HepG2 (cell line): Measurements from ENCODE around the gene MRFAP1. TPM values are rescaled to one million over a fixed set of nuclear protein-coding genes. Genes with fewer than 3 reads are reported as not detected.

Experiments used
- ATM ChIP-seq: fragments of 450-650 bp; IDR thresholded peaks from 2 replicates; pipeline ENCODE4 v1.7.1; 2017; ENCODE audit warnings: mild to moderate bottlenecking, borderline replicate concordance
- BCL6 ChIP-seq: IDR thresholded peaks from 2 replicates; pipeline ENCODE4 v1.6.1; 2016; ENCODE audit warnings: missing genetic modification reagents, missing compliant biosample characterization
- BRD4 ChIP-seq: sonication (generic); formaldehyde crosslinking; IDR thresholded peaks from 2 replicates; pipeline ENCODE4 v1.4.0; 2020; ENCODE audit warnings: missing genetic modification reagents
- CCDC6 ChIP-seq: sonication (generic); formaldehyde crosslinking; IDR thresholded peaks from 2 replicates; pipeline ENCODE4 v1.8.1; 2022; ENCODE audit warnings: mild to moderate bottlenecking, missing genetic modification reagents, moderate library complexity
- CENPX ChIP-seq: sonication (generic); formaldehyde crosslinking; IDR thresholded peaks from 2 replicates; pipeline ENCODE4 v1.9.0; 2021; ENCODE audit warnings: mild to moderate bottlenecking, missing genetic modification reagents, moderate library complexity
- DMAP1 ChIP-seq: IDR thresholded peaks from 2 replicates; pipeline ENCODE4 v1.6.1; 2016
- ELF1 ChIP-seq: sonication (generic); formaldehyde crosslinking; IDR thresholded peaks from 2 replicates; pipeline ENCODE4 v1.4.0; 2020; ENCODE audit warnings: missing genetic modification reagents
- EZH2 ChIP-seq: conservative IDR thresholded peaks from 2 replicates; pipeline ENCODE4 v1.6.1; 2012; ENCODE audit warnings: mild to moderate bottlenecking, low read depth, low read length, moderate library complexity
- FOXK2 ChIP-seq: fragments of 450-650 bp; IDR thresholded peaks from 2 replicates; pipeline ENCODE4 v1.6.1; 2016
- HNF4G ChIP-seq, 2 experiments: sonication (generic) in 1 of 2; formaldehyde crosslinking in 1 of 2; IDR thresholded peaks; 2 replicates each; pipeline versions ENCODE4 v1.4.0 to v1.6.1; 2011 to 2020; ENCODE audit warnings: borderline replicate concordance in 2 of 2, low read depth in 2 of 2, mild to moderate bottlenecking in 2 of 2, low read length in 1 of 2, missing genetic modification reagents in 1 of 2, moderate library complexity in 1 of 2
- HOXA5 ChIP-seq: sonication (generic); formaldehyde crosslinking; IDR thresholded peaks from 2 replicates; pipeline ENCODE4 v1.4.0; 2020; ENCODE audit warnings: missing genetic modification reagents
- JUNB ChIP-seq: sonication (generic); formaldehyde crosslinking; IDR thresholded peaks from 2 replicates; pipeline ENCODE4 v1.8.0; 2022; ENCODE audit warnings: missing genetic modification reagents, mild to moderate bottlenecking, borderline replicate concordance
- KLF15 ChIP-seq: sonication (generic); formaldehyde crosslinking; IDR thresholded peaks from 2 replicates; pipeline ENCODE4 v1.8.1; 2023; ENCODE audit warnings: borderline replicate concordance, mild to moderate bottlenecking, inconsistent platforms, missing genetic modification reagents, mixed read lengths
- KLF16 ChIP-seq, 2 experiments: sonication (generic) in 1 of 2; formaldehyde crosslinking in 1 of 2; IDR thresholded peaks; 2 replicates each; pipeline versions ENCODE4 v1.6.1 to v1.8.0; 2016 to 2023; ENCODE audit warnings: missing genetic modification reagents in 2 of 2, missing compliant biosample characterization in 1 of 2
- KLF6 ChIP-seq: IDR thresholded peaks from 2 replicates; pipeline ENCODE4 v1.8.0; 2016; ENCODE audit warnings: missing biosample characterization, missing genetic modification reagents
- RXRB ChIP-seq: IDR thresholded peaks from 2 replicates; pipeline ENCODE4 v1.6.1; 2016; ENCODE audit warnings: borderline replicate concordance, missing genetic modification reagents, missing compliant biosample characterization
- SUZ12 ChIP-seq: fragments of 150-350 bp; IDR thresholded peaks from 2 replicates; pipeline ENCODE4 v1.6.1; 2014; ENCODE audit warnings: low read depth, low read length
- YEATS2 ChIP-seq: sonication (generic); formaldehyde crosslinking; IDR thresholded peaks from 2 replicates; pipeline ENCODE4 v1.4.0; 2020; ENCODE audit warnings: missing genetic modification reagents, borderline replicate concordance
- ZBTB7B ChIP-seq: sonication (generic); formaldehyde crosslinking; IDR thresholded peaks from 2 replicates; pipeline ENCODE4 v1.4.0; 2020; ENCODE audit warnings: missing genetic modification reagents
- ZHX1 ChIP-seq: sonication (generic); formaldehyde crosslinking; IDR thresholded peaks from 2 replicates; pipeline ENCODE4 v1.8.1; 2022; ENCODE audit warnings: low read depth, mild to moderate bottlenecking, missing genetic modification reagents
- ZMYM4 ChIP-seq: sonication (generic); formaldehyde crosslinking; IDR thresholded peaks from 2 replicates; pipeline ENCODE4 v1.8.1; 2023; ENCODE audit warnings: mild to moderate bottlenecking, missing genetic modification reagents
- ZNF10 ChIP-seq: sonication (generic); formaldehyde crosslinking; IDR thresholded peaks from 2 replicates; pipeline ENCODE4 v1.4.0; 2020; ENCODE audit warnings: mild to moderate bottlenecking, low read depth, missing genetic modification reagents, borderline replicate concordance
- ZNF101 ChIP-seq: sonication (generic); formaldehyde crosslinking; IDR thresholded peaks from 2 replicates; pipeline ENCODE4 v1.4.0; 2020; ENCODE audit warnings: mild to moderate bottlenecking, low read depth, missing genetic modification reagents, borderline replicate concordance
- ZNF3 ChIP-seq: IDR thresholded peaks from 2 replicates; pipeline ENCODE4 v1.7.0; 2017; ENCODE audit warnings: inconsistent platforms
- ZNF326 ChIP-seq: sonication (generic); formaldehyde crosslinking; IDR thresholded peaks from 2 replicates; pipeline ENCODE4 v1.4.0; 2020; ENCODE audit warnings: missing genetic modification reagents, borderline replicate concordance
- ZNF33B ChIP-seq: sonication (generic); formaldehyde crosslinking; IDR thresholded peaks from 2 replicates; pipeline ENCODE4 v1.5.1; 2020; ENCODE audit warnings: mild to moderate bottlenecking, missing genetic modification reagents
- ZNF362 ChIP-seq: sonication (generic); formaldehyde crosslinking; IDR thresholded peaks from 2 replicates; pipeline ENCODE4 v1.4.0; 2020; ENCODE audit warnings: missing genetic modification reagents, mild to moderate bottlenecking, borderline replicate concordance
- ZNF569 ChIP-seq: sonication (generic); formaldehyde crosslinking; IDR thresholded peaks from 2 replicates; pipeline ENCODE4 v1.5.0; 2020; ENCODE audit warnings: mild to moderate bottlenecking, missing genetic modification reagents, moderate library complexity, borderline replicate concordance
- ZNF644 ChIP-seq: IDR thresholded peaks from 2 replicates; pipeline ENCODE4 v1.6.1; 2016; ENCODE audit warnings: low read depth
- polyA plus RNA-seq, 8 experiments: library from polyadenylated mRNA; depleted of rRNA in 3 of 8; stranded (reverse) in 7 of 8; unstranded in 1 of 8; fragments of >200 nt; fragmentation: Illumina TruSeq in 4 of 8; extraction: Trizol in 4 of 8; gene quantifications; 2 replicates each; pipeline versions ENCODE4 v1.2.1 to v1.2.3, GENCODE V29; 2011 to 2016; ENCODE audit warnings: low read depth in 4 of 8, missing spikeins in 1 of 8, mixed read lengths in 1 of 8; ENCODE audit not compliant: insufficient read depth in 1 of 8
- total RNA-seq, 5 experiments: library from RNA; depleted of rRNA; stranded (reverse); fragments of >200 nt; fragmentation: Illumina TruSeq; extraction: Trizol; gene quantifications; 2 replicates each; pipeline ENCODE4 v1.2.3, GENCODE V29; 2016; ENCODE audit warnings: low read depth in 1 of 5

Gene MRFAP1
- total and polyA plus RNA-seq, 2 of the 13 experiments (the other 11 are each of a cell fraction or from before 2014, with no cell fraction given): 112 to 158 TPM

- TF ChIP-seq ZHX1 (CRISPR knock-in tag): no peak
- TF ChIP-seq ZNF362 (CRISPR knock-in tag): no peak
- peak in 1 of 2 experiments; percentile 48; a peak in 1 of 4 replicates for TF ChIP-seq KLF16 (CRISPR knock-in tag; IDR thresholded peaks at IDR 0.05)
- TF ChIP-seq CENPX (CRISPR knock-in tag): no peak
- TF ChIP-seq ELF1: peak; percentile 58
- no peak; the same call in 1 of the 2 replicates for TF ChIP-seq RXRB
- peak; percentile 8; the same call in 1 of the 2 replicates for TF ChIP-seq YEATS2 (CRISPR knock-in tag)
- TF ChIP-seq HNF4G (IDR thresholded peaks at IDR 0.05; ENCODE audit: borderline replicate concordance, low read depth, low read length): no peak
- no peak for TF ChIP-seq HNF4G (CRISPR knock-in tag; IDR thresholded peaks at IDR 0.05; ENCODE audit: borderline replicate concordance, low read depth)
- TF ChIP-seq ATM: no peak
- no peak for TF ChIP-seq JUNB (CRISPR knock-in tag)
- no peak for TF ChIP-seq EZH2
- no peak for TF ChIP-seq KLF15
- TF ChIP-seq FOXK2: no peak
- no peak for TF ChIP-seq BRD4 (CRISPR knock-in tag)
- no peak for TF ChIP-seq SUZ12
- TF ChIP-seq ZNF10: no peak
- TF ChIP-seq ZNF101 (CRISPR knock-in tag): no peak
- TF ChIP-seq KLF6 (CRISPR knock-in tag): 0 out of 2 replicates have a peak, but pooled peaks have one; percentile 31
- TF ChIP-seq ZNF326 (CRISPR knock-in tag): no peak
- TF ChIP-seq HOXA5 (CRISPR knock-in tag): no peak
- TF ChIP-seq CCDC6: 0 out of 2 replicates have a peak, but pooled peaks have one; percentile 70
- peak; percentile 65; the same call in 1 of the 2 replicates for TF ChIP-seq ZNF644 (CRISPR knock-in tag)
- TF ChIP-seq ZNF3: no peak
- TF ChIP-seq DMAP1 (CRISPR knock-in tag): no peak
- TF ChIP-seq ZMYM4 (CRISPR knock-in tag): no peak
- 0 out of 2 replicates have a peak, but pooled peaks have one; percentile 12 for TF ChIP-seq BCL6 (CRISPR knock-in tag)
- TF ChIP-seq ZNF33B (CRISPR knock-in tag): no peak
- TF ChIP-seq ZNF569 (CRISPR knock-in tag): no peak
- TF ChIP-seq ZBTB7B (CRISPR knock-in tag): no peak
These were observed 7.2 kb upstream of the MRFAP1 start (continued) for GRCh38 chr4:6633091-6633906.
